ENCODE measurements around the gene NFIB. TPM values are rescaled to one million over a fixed set of nuclear protein-coding genes. Genes with fewer than 3 reads are reported as not detected.

The NFIB gene
- total and polyA plus RNA-seq, 2 of the 8 experiments (the other 6 are each of a cell fraction or from before 2014, with no cell fraction given) = 2.6 to 13.1 TPM

GRCh38 chr9:14175778-14176177, 138.2 kb downstream of the NFIB start:
- no peak overlapping the region for H2BK120ac ChIP-seq (replicated peaks; ENCODE audit: low read depth, low read length)
- H3K4me3 ChIP-seq (ENCODE audit: extremely low read depth in 1 of 4, insufficient read depth in 2 of 4, low read depth in 3 of 4, low read length in 4 of 4) = no peak overlapping the region
- no peak overlapping the region for H3K56ac ChIP-seq (replicated peaks; ENCODE audit: insufficient read length, low read depth, low read length)
- H3K9ac ChIP-seq (replicated peaks in 1 of 4; ENCODE audit: extremely low read depth in 1 of 4, low read depth in 3 of 4, low read length in 3 of 4) = no peak overlapping the region
- TF ChIP-seq JUND (IDR thresholded peaks at IDR 0.05; ENCODE audit: low read length) = no peak
- TF ChIP-seq MAFK (IDR thresholded peaks at IDR 0.05; ENCODE audit: low read depth, low read length) = no peak
- TF ChIP-seq SRF (IDR thresholded peaks at IDR 0.05; ENCODE audit: low read depth, low read length) = no peak
- no peak for TF ChIP-seq NANOG (IDR thresholded peaks at IDR 0.05; ENCODE audit: insufficient read depth, low read depth, low read length, poor library complexity, severe bottlenecking)
- TF ChIP-seq E2F6 (IDR thresholded peaks at IDR 0.05) = no peak
- no peak for TF ChIP-seq RFX5 (IDR thresholded peaks at IDR 0.05; ENCODE audit: borderline replicate concordance, low read depth, low read length)
- no peak for TF ChIP-seq SIRT6 (IDR thresholded peaks at IDR 0.05; ENCODE audit: low read length)
- TF ChIP-seq ASH2L (IDR thresholded peaks at IDR 0.05; ENCODE audit: low read length) = no peak
- no peak for TF ChIP-seq FOSL1 (IDR thresholded peaks at IDR 0.05; ENCODE audit: insufficient read depth, low read depth, low read length)
- no peak for TF ChIP-seq YY1 (IDR thresholded peaks at IDR 0.05; ENCODE audit: low read depth, low read length)
- no peak for TF ChIP-seq ATF3 (IDR thresholded peaks at IDR 0.05; ENCODE audit: insufficient read depth, low read depth, low read length)
- TF ChIP-seq KDM4A (IDR thresholded peaks at IDR 0.05; ENCODE audit: low read depth, low read length, severe bottlenecking) = no peak
- no peak for TF ChIP-seq SP1 (IDR thresholded peaks at IDR 0.05; ENCODE audit: low read depth, low read length)
- no peak for TF ChIP-seq CHD1 (IDR thresholded peaks at IDR 0.05; ENCODE audit: low read depth, low read length)
- DNase-seq (ENCODE audit: low read depth in 1 of 2, low spot score in 2 of 2) (no peak), FAIRE-seq (no peak)
- no peaks in the 10 kb centered on the region for H3K9me3 ChIP-seq (ENCODE audit: insufficient read depth in 2 of 2, low read depth in 1 of 2, low read length in 1 of 2)
- no peak overlapping the region for H2AK5ac ChIP-seq (ENCODE audit: low read depth, low read length)
- no peak overlapping the region for H3K4me2 ChIP-seq (ENCODE audit: insufficient read depth in 1 of 2, low read depth in 2 of 2, low read length in 2 of 2)
- H2BK20ac ChIP-seq (ENCODE audit: low read length) = no peak overlapping the region
- ChIA-PET POLR2A (ENCODE audit: partially characterized antibody) (no interaction called here), CTCF (ENCODE audit: partially characterized antibody) (no interaction called here)
- no peak overlapping the region for H4K5ac ChIP-seq (ENCODE audit: insufficient read length, low read depth, low read length)
- H3K4ac ChIP-seq (replicated peaks; ENCODE audit: insufficient read length, low read depth, low read length) = no peak overlapping the region
- no peak overlapping the region for H2BK15ac ChIP-seq (ENCODE audit: low read length)
- H3K23ac ChIP-seq (ENCODE audit: insufficient read length) = no peak overlapping the region
- no peak overlapping the region for H4K91ac ChIP-seq (replicated peaks; ENCODE audit: insufficient read length, low read length)
- no peaks in the 10 kb centered on the region for H3K27me3 ChIP-seq (replicated peaks in 1 of 4; ENCODE audit: control insufficient read depth in 3 of 4, extremely low read depth in 1 of 4, insufficient read depth in 3 of 4, low read length in 3 of 4)
- H3K36me3 ChIP-seq (ENCODE audit: control insufficient read depth in 2 of 4, insufficient read depth in 4 of 4, low read length in 3 of 4) = no peaks in the 10 kb centered on the region
- no peak overlapping the region for H3K14ac ChIP-seq (ENCODE audit: insufficient read length)
- no peaks in the 10 kb centered on the region for H3K4me1 ChIP-seq (replicated peaks in 1 of 4; ENCODE audit: control insufficient read depth in 3 of 4, insufficient read depth in 4 of 4, low read length in 3 of 4)
- H2AFZ ChIP-seq (ENCODE audit: low read length) = no peak overlapping the region
- H4K20me1 ChIP-seq (replicated peaks in 1 of 2; ENCODE audit: control insufficient read depth in 1 of 2, insufficient read depth in 2 of 2, low read length in 2 of 2) = peaks cover 0 to 2% of the 10 kb centered on the region in 2 experiments
- H4K8ac ChIP-seq (ENCODE audit: extremely low read depth, insufficient read depth, low read length) = no peak overlapping the region
- WGBS, 2 experiments (ENCODE audit: extremely low coverage in 1 of 2, insufficient coverage in 1 of 2, insufficient read length in 1 of 2, insufficient replicate concordance in 2 of 2, low coverage in 1 of 2, low lambda C conversion rate in 2 of 2, missing lambda C conversion rate in 1 of 2) = 89% methylated on average over 1 of the region's 1 CpG; no CpG with 5 or more reads in 1 of the 2 experiments
- H3K79me2 ChIP-seq (ENCODE audit: control insufficient read depth in 1 of 2, insufficient read depth in 2 of 2, low read length in 2 of 2) = no peaks in the 10 kb centered on the region
- H3K27ac ChIP-seq (ENCODE audit: low read depth, low read length) = no peak overlapping the region
- H3K18ac ChIP-seq (ENCODE audit: extremely low read depth, low read length) = no peak overlapping the region
- no peak overlapping the region for H2BK5ac ChIP-seq (ENCODE audit: low read depth, low read length)
- H3K23me2 ChIP-seq (ENCODE audit: low read depth, low read length) = no peaks in the 10 kb centered on the region
- no peaks in the 10 kb centered on the region for H3K79me1 ChIP-seq (ENCODE audit: low read depth, low read length)
- no peak overlapping the region for H2BK12ac ChIP-seq (ENCODE audit: low read depth, low read length)
